Measurements from ENCODE around the gene RASSF7.

The RASSF7 gene

GRCh38 chr11:612201-612960 is 51.6 kb downstream of the RASSF7 start:
- no peak for DNase-seq

GRCh38 chr11:612961-613300 is 52.2 kb downstream of the RASSF7 start:
- DNase-seq = no peak

- DNase-seq = no peak
Observed at GRCh38 chr11:613369-613968, 52.7 kb downstream of the RASSF7 start.

All from NCI-H1092 treated with DMSO at 0.1 percent for 48 hours (cell line).